Measurements from ENCODE around the gene HMGCL.
A peak's percentile ranks its signal among the peaks of the same experiment; 100 is the strongest.
"Not testable (repeated sequence)": the region's sequence is repeated elsewhere in the genome, so short reads cannot be mapped to it uniquely, and the experiment has no call there.

Gene HMGCL

DNA sequence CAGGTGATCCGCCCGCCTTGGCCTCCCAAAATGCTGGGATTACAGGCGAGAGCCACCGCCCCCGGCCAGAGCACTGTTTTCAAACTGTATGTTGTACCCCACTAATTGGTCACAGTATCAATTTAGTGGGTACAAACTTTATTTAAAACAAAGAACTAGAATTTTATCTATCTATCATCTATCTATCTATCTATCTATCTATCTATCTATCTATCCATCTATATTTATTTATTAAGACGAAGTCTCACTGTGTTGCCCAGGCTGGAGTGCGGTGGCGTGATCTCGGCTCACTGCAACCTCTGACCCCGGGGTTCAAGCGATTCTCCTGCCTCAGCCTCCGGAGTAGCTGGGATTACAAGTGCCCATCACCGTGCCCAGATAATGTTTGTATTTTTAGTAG is 1.4 kb upstream of the HMGCL start:
- not testable (repeated sequence) for DNase-seq (ENCODE audit: low read depth in 3 of 3)

DNA sequence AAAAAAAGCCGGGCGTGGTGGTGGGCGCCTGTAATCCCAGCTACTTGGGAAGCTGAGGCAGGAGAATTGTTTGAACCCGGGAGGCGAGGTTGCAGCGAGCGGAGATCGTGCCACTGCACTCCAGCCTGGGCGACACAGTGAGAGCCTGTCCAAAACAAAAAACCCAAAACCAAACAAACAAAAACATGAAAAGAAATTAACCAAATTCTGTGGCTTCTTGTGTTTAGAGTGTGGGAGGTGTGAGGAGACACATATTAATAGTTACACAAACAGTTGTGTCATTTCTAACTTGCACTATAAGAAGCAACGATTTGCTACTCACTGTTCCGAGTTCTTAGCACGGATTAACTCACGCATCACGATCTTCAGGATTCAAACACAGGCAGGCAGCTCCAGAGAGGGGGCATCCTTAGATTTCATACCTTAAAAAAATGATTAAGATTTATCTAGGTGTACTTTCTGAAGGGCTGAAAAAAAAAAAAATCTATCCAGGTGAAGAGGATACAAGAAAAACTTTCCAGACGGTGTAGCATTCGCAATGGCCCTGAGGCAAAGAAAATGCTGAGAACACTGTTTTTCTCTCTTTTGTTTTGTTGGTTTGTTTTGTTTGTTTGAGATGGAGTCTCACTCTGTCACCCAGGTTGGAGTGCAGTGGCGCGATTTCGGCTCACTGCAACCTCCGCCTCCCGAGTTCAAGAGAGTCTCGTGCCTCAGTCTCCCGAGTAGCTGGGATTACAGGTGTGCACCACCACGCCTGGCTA is 713 bp upstream of the HMGCL start:
- DNase-seq (ENCODE audit: low read depth in 3 of 3), result no peak

DNA sequence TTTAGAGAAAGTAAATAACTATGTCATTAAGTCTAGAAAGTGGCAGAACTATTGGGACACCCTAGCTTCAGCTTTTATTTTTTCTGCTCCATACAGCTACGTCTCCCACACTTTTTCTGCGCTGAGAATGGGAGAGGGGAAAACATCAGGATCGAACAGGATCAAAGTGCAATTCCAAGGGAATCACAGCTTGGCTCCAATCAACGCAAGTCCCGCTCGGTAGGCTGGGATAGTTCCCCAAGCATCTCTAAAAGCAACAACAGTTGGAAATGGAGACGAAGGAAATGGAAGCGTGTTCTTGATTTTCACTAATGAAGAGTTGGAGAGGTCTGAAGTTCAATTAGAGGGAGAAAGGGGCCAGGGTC is 536 bp downstream of the HMGCL start:
- no peak for DNase-seq (ENCODE audit: low read depth in 3 of 3)

DNA sequence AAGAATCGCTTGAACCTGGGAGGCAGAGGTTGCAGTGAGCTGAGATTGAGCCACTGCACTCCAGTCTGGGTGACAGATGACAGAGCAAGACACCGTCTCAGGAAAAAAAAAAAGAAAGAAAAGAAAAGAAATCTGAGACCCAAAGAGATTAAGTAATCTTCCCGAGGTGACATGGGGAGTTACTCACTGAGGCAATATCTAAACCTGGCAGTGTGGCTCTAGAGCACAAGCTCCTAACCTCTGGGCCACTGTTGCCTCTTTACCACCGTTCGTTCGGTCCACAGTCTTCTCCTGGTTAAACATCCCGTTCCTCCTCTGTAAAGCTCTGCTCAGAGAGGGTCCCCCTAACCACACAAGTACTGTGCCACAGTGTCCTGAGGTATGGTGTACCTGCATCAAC is 1.5 kb downstream of the HMGCL start:
- DNase-seq (ENCODE audit: low read depth in 3 of 3), result no peak

DNA sequence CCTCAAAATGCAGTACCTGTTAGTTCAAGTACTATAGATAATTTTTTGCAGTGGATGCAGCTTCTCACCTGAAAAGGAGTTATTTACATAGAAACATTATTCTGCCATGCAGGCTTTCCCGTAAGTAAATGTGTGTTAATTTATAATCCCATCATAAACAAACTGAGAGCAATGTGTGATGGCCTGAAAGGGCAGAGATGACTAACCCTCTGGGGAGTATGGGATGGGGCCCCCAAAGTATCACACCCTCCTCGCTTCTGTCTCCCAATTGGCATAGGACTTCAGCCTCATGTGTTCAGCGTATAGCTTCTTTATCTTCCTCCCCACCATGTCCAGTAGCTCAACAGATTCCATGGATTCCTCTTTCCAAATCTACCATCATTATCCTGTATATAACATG is 7.6 kb downstream of the HMGCL start:
- DNase-seq (ENCODE audit: low read depth in 3 of 3), result no peak

DNA sequence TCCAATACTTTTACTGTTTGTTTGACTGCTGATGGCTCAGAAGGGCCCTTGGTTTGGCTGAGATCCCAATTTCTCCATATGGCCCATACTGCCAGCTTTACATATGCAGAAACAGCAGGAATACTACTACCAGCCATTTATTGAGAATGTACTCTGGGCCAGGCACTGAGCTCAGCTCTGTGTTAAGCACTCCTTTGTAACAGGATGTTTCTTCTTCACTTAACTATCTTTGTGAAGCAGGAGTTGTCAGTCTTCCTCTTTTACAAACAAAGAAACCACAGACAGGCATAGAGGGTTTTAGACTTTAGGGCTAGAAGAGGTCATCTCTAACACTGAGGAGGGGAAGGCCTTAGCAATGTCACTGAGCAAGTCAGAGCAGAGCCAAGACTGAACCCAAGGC is 8.3 kb downstream of the HMGCL start:
- DNase-seq (ENCODE audit: low read depth in 3 of 3), result no peak

DNA sequence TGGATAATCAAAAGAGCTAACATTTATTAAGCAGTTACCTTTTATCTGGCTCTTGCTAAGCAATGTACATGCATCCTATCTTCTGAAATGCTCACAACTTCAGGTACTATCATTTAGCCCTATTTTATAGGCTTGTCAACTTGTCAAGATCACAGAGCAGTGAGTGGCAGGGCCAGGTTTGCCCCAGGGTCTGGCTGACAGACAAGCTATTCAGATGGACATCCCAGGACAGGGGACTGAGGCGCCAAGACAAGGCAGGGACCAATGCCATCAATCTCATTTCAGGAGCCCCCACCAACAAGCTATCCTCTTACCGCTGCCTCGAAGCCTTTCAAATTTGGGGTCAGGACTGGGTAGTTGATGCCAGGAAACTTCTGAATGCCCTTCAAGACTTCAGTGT is 8.9 kb downstream of the HMGCL start:
- DNase-seq (ENCODE audit: low read depth in 3 of 3), result no peak

DNA sequence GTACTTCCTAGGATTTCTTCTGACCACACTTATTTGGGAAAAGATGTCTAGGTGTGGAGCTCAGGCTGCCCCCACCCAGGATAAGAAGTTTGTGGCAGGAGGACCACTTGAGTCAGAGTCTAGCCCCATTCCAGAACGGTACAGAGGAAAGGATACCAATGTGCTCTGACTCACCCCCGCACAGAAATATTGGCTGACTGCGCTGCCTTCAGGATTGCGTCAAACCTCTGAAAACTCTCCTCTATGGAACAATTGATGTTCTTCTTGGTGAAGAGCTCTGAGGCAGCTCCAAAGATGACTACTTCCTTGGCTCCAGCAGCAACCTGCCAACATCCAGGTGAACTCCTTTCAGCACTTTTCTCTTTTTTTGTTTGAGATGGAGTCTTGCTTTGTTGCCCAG is 11.2 kb downstream of the HMGCL start:
- no peak for DNase-seq (ENCODE audit: low read depth in 3 of 3)

DNA sequence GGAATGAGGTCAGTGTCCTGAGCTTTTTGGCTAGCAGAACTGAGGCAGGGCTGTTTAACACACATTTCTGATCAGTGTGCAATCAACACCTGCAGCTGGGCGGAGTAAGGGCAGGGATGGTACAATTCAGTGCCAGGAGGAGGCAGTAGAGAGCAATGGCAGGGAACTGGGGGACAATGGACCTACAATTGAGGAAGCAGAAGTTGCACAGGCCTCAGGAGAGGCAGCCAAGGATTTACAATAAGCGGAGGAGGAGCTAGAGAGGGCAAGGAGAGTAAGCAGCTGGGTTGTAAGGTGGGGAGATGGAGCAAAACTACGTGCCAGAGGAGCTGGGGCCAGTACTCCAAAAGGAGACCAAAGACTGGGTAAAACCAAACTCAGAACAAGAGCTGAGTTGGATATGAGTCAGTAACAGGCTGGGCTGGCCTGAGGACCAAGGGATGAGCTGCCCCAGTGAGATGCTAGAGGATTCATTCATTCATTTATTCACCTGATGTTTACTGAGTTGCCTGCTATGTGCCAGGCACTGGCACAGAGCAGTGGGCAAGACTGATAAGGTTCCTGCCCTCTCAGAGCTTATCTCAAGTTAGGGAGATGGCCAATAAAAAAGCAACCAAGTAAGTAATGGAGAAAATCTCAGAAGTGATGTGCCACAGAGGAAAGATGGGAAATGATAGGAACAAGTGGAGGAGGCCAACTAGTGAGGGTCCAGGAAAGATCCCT is 14.2 kb downstream of the HMGCL start:
- peak in 1 of 3 donors; percentile 48 for DNase-seq (ENCODE audit: low read depth in 3 of 3)

DNA sequence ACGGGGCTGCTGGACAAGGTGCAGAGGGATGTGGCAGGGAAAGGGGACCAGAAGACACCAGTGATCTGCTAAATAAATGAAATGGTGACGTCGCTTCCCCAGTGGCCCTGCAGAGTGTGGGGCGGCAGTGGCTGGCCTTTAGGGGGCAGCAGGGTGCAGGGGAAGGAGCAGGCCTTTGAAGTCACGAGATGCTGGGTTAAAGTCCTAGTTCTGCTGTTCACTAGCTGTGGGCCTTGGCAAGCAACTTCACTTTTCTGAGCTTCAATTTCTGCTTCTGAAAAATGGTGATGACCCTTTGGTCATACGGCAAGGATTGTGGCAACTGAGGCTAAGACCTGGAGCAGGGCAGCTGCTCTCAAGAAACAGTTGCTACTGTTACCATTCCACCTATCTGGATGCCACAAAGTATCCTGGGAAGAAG is 15.5 kb downstream of the HMGCL start:
- peak; percentile 67 to 81 (median 70) for DNase-seq (ENCODE audit: low read depth in 3 of 3)

DNA sequence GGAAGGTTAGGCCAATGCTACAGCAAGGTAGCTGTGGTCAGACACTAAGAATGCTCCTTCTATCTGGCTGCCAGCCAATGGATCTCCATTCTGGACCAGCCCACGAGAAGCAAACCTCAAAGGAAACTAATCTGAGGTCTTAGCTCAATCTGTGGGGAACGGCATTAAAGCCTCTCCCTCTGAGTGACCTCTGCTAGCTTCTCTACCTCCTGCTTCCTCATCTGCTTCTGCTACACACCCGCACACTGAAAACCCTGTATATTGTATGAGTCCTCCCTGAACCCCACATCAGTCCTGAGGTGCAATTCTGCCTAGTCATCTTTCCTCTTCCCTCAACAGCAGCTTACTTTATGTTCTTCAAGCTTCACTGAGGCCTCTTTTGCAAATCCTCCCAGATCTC is 17.8 kb downstream of the HMGCL start:
- no peak for DNase-seq (ENCODE audit: low read depth in 3 of 3)

DNA sequence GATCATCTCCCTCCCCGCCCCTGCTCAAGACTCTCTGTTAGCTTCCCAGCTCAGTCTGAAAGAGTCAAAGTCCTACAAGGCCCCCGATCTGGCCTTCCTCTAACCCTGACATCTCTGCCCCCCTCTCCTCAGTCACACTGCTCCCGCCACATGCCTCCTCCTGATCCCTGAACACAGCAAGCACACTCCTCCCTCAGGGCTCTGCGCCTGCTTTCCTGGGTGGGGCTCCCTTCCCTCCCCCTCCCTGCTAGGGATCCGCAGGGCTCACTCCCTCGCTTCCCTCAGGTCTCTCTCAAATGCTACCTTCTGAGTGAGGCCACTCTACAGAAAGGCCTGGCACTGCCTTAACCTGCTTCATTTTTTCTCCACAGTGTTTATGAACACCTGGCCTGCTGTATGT is 18.9 kb downstream of the HMGCL start:
- DNase-seq (ENCODE audit: low read depth in 3 of 3), result no peak

DNA sequence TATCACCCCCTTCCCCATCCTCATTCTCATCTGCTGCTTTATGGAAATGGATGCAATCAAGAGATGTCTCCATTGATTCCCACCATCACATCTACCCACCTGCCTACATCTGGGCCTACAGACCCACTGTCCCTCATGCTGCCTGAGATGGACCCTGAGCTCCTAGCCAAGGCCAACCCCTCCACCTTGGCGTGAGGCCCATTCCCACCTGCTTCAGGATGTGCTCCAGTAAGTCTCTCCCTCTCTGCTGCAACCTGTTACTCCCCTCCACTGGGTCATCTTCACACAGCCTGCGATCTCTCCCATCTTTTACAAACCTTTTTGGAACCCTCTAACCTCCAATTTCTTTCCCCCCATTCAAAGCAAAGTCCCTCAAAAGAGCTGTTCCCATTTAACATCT is 20.2 kb downstream of the HMGCL start:
- no peak for DNase-seq (ENCODE audit: low read depth in 3 of 3)

DNA sequence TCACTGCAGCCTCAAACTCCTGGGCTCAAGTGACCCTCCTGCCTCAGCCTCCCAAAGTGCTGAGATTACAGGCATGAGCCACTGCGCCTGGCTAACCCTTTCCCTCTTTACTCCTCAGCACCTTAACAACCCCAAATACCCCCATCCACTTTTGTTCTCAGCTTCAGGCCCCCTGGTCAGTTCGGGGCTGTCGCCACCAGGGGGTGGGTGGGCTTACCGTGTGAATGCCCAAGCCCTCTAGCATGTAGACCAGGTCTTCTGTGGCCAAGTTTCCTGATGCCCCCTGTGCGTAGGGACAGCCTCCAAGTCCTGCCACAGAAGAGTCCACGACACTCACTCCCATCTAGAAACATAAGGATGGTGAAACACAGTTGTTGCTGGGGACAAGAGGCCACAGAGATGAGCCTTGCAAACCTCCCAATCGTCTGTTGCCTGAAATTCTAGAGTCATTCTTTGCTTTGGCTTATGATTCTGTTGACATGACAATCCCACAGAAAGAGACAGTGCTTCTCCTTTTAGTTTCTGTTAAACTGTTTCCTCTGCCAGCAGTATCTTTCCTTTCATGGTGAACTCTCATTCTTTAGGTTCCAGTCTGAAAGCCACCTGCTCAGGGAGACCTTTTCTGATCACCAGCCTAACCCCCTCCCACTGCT is 20.9 kb downstream of the HMGCL start:
- no peak for DNase-seq (ENCODE audit: low read depth in 3 of 3)

DNA sequence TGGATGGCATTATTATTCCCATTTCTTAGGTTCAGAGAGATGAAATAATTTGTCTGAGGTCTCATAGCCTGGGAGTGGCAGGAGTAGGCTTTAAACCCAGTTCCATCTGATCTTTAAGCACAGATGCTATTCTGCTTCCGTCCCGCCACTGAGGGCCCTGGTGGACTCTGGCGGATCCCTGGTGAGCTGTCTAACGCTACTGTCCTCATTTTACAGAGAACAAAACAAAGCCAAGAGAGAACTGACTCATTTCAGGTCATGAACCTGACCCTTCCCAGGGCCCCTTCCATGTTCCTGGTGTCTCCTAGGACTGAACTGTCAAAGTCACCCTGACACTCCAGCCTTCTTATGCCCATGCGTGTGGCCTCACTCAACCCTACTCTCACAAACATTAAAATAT is 21.6 kb downstream of the HMGCL start:
- no peak for DNase-seq (ENCODE audit: low read depth in 3 of 3)

DNA sequence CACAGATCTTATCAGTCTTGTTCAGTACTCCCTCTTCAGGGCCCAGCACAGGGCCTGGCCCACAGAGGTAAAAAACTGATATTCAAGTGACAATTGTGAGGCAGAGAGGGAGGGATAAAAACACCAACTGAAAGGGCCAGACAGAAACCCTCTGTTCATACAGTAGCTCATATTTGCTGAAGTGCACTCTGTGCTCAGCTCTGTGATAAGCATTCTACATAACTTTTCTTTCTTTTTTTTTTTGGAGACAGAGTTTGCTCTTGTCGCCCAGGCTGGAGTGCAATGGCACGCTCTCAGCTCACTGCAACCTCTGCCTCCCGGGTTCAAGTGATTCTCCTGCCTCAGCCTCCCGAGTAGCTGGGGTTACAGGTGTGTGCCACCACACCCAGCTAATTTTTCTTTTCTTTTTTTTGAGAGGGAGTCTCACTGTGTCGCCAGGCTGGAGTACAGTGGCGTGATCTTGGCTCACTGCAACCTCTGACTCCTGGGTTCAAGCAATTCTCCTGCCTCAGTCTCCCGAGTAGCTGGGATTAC is 22.4 kb downstream of the HMGCL start:
- not testable (repeated sequence) for DNase-seq (ENCODE audit: low read depth in 3 of 3)

DNA sequence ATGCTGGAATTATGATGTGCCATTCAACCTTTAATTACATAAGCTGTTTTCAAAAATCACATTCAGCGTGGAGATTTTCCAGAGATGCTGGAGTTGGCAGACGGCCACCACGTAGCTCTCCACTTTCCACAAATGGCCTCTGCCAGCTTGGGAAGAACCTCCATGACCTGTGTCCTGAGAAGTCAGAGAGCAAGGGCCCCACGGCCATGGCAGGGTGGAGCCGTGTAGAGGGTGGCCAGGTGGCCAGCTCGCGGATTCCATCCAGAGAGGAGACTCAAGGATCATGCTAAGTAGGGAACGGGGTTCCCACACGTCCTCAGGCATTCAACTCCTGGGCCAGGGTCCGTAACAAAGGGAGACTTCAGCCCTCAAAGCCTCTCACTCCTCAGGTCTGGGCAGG is 23.4 kb downstream of the HMGCL start:
- no peak for DNase-seq (ENCODE audit: low read depth in 3 of 3)

DNA sequence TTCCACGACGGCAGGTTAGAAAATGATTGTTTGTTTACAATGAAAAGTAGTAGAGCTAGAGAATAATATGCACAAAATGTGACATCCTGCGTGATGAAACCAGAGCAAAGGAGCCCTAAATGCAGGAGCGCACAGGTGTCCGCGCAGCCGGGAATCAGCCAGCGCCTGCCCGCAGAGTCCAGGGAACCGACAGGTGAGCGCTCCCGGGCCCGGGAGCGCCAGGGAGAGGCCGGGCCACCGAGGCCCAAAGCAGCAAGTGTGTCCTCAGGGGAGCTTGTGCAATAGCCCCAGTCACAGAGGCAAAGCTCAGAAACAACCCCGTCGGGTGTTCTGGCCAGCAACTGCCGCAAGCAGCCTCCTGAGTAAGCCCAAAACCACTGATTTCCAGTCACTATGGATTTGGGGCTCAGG is 23.9 kb downstream of the HMGCL start:
- DNase-seq (ENCODE audit: low read depth in 3 of 3), result no peak

DNA sequence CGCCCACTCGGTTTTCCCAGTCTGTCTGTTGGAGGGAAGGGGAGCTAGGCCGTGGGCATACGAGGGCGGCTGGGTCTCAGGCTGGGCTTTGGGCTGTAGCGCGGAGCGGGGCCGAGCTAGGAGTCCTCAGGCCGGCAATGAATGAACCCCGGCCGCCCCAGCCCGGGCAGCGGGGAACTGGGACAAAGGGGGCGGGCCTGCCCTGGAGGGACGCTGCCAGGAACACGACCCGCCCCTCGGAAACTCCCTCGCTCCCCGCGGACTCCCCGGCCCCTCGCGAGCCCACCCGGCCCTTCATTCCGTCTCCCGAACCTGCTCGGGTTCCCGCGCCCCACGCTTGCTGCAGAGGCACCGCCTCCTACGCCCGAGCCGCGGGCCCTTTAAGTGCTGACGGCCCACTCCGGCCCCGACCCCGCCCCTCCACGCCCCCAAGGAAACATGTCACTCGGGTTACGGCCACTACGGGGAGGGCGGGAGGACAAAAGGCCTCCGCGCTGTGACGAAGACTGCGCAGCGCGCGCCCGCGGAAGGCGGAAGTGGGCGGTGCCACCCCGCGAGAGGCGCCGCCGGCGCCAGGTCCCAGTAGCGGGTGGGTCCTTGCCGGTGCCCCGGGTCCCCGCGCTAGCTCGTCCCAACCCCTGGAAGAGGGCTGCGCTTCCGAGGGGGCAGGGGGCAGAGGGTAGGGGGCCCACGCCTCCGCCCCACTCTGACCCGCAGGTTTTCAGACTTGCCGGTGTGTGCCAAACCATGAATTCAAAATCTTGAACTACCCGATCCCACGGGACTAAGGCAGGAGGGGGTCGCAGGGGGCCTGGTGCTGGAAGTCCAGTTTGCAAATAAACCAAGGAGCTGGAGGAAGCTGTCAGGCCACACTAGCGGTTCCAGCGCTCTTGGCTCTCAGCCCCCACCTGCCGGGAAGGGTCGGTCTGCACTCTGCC is 24.6 kb downstream of the HMGCL start, which contains the start of gene GALE:
TSS of gene GALE (minus strand) at position 355 of the 938 bp plus-strand sequence. CDS start 1,747 bp downstream, outside the sequence.
- DNase-seq (ENCODE audit: low read depth in 3 of 3), result peak; percentile 94 to 98 (median 94)

DNA sequence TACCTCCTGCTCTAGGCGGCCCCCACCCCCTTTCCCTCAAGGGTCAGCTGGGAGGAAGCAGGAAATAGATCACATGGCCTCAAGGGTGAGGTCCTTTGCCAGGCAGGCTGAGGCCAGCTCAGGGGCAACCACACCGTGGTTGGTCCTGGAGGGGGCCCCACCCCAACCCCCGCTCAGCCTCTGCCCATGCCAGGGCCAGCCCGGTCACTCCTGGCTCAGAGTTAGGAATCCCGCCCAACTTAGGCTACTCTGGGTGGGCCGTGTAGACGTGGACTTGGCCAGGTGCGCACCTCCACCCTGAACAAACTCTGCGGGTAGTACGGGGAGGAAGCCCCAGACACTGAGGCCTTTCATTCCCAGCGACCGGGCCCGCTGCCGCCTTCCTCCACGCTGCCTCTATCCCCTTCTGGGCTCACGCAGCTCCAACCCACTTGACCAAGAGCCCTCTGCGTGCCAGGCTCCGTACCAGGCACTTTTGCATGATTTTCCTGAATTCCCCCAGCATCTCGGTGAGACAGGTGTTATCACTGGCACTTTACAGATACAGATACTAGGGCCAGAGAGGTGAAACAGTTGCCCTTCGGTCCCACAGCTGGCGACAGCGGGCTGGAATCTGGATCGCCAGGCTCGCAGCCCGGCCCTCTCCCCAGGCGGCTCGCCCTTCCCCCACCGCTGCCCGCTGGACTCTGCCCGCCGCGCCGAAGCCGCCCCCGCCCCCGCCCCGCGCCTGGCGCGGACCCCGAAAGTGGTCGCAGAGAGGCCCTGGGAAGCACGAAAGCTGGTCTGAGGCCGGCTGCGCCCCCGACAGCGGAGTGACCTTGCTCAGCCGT is 25.4 kb downstream of the HMGCL start:
- DNase-seq (ENCODE audit: low read depth in 3 of 3), result peak in 1 of 3 donors; percentile 27

DNA sequence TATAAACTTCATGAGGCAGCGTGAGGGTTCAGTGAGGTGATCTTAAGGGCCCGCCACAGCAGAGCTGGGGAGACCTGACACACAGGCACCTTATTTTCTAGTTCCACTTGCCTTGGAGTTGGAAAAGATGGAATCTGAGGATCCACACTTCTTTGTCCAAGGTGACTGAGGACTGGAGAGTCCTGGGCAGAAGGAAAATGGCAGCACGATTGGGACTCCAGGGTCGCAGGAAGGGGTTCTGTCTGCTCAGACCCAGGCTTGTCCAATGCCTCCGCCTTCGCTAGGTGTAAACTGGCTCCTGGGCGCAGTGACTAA is 26.0 kb downstream of the HMGCL start:
- no peak for DNase-seq (ENCODE audit: low read depth in 3 of 3)

Measured in stimulated activated CD4-positive, alpha-beta T cell treated with anti-CD3 and anti-CD28 coated beads, TNF-alpha, amount 100 ng/mL, for 48 hours (primary cell).